Naive thymus-derived CD4-positive, alpha-beta T cell (primary cell): ENCODE data around the gene FSTL5. TPM values are rescaled to one million over a fixed set of nuclear protein-coding genes. Genes with fewer than 3 reads are reported as not detected.

Experiments
- ATAC-seq: fragments of 150-1000 bp; cut with Tn5 transposase; 2 replicates; pipeline ENCODE4 v1.10.0; 2021; ENCODE audit warnings: mild to moderate bottlenecking, moderate library complexity
- CTCF ChIA-PET: fragments of 350-600 bp; sonication (Branson Sonifier 250); formaldehyde crosslinking; loops from one replicate; lab custom pipeline; 2021; ENCODE audit warnings: antibody characterized with exemption; lab: Charles Lee
- POLR2A ChIA-PET: fragments of 350-600 bp; sonication (Branson Sonifier 250); formaldehyde crosslinking; loops from one replicate; lab custom pipeline; 2021; ENCODE audit warnings: antibody characterized with exemption, inconsistent platforms; lab: Charles Lee
- DNase-seq, 9 donors: peaks; one replicate each; pipeline versions ENCODE4 v3.0.0 to v3.0.0-alpha.2; 2020 to 2022; ENCODE audit warnings: mixed read lengths in 1 of 9
- H3K27ac ChIP-seq: one replicate; pipeline ENCODE4 v1.7.0; 2013; ENCODE audit warnings: mild to moderate bottlenecking, low read depth, low read length, moderate library complexity
- H3K27me3 ChIP-seq, 2 donors: one replicate each; pipeline ENCODE4 v1.7.0; 2013; ENCODE audit warnings: low read length in 2 of 2, mild to moderate bottlenecking in 2 of 2, moderate library complexity in 2 of 2; ENCODE audit not compliant: control insufficient read depth in 2 of 2, insufficient read depth in 2 of 2
- H3K36me3 ChIP-seq, 3 experiments: 1 replicate in 2 of 3; 2 replicates in 1 of 3; pipeline ENCODE4 v1.7.0; 2013; ENCODE audit warnings: low read length in 3 of 3, mild to moderate bottlenecking in 3 of 3, moderate library complexity in 1 of 3; ENCODE audit not compliant: insufficient read depth in 3 of 3, control insufficient read depth in 2 of 3
- H3K4me1 ChIP-seq, 2 donors: one replicate each; pipeline ENCODE4 v1.7.0; 2013; ENCODE audit warnings: low read length in 2 of 2, mild to moderate bottlenecking in 2 of 2, moderate library complexity in 1 of 2; ENCODE audit not compliant: control insufficient read depth in 2 of 2, insufficient read depth in 2 of 2
- H3K4me3 ChIP-seq: 2 replicates; pipeline ENCODE4 v1.7.0; 2013; ENCODE audit warnings: mild to moderate bottlenecking, low read length
- H3K9me3 ChIP-seq, 3 experiments: 1 replicate in 2 of 3; 2 replicates in 1 of 3; pipeline ENCODE4 v1.7.0; 2013; ENCODE audit warnings: low read length in 3 of 3; ENCODE audit not compliant: control insufficient read depth in 2 of 3
- H3K27ac Mint-ChIP-seq, 9 donors: one replicate each; pipeline ENCODE4 v1.8.0; 2020 to 2022; ENCODE audit warnings: mixed read lengths in 9 of 9, mild to moderate bottlenecking in 8 of 9, moderate library complexity in 5 of 9, inconsistent platforms in 2 of 9
- H3K27me3 Mint-ChIP-seq, 5 donors: one replicate each; pipeline ENCODE4 v1.8.0; 2021 to 2022; ENCODE audit warnings: mixed read lengths in 5 of 5, mild to moderate bottlenecking in 1 of 5
- H3K36me3 Mint-ChIP-seq, 5 donors: one replicate each; pipeline ENCODE4 v1.8.0; 2020 to 2022; ENCODE audit warnings: mixed read lengths in 5 of 5, mild to moderate bottlenecking in 3 of 5, inconsistent platforms in 1 of 5
- H3K4me1 Mint-ChIP-seq, 7 donors: one replicate each; pipeline ENCODE4 v1.8.0; 2020 to 2022; ENCODE audit warnings: mixed read lengths in 7 of 7, mild to moderate bottlenecking in 3 of 7, inconsistent platforms in 1 of 7
- H3K4me3 Mint-ChIP-seq, 10 donors: one replicate each; pipeline ENCODE4 v1.8.0; 2020 to 2022; ENCODE audit warnings: mild to moderate bottlenecking in 10 of 10, mixed read lengths in 10 of 10, moderate library complexity in 6 of 10, inconsistent platforms in 2 of 10
- H3K9me3 Mint-ChIP-seq, 11 donors: one replicate each; pipeline ENCODE4 v1.8.0; 2020 to 2022; ENCODE audit warnings: mixed read lengths in 11 of 11, mild to moderate bottlenecking in 4 of 11, inconsistent platforms in 1 of 11, moderate library complexity in 1 of 11
- intact Hi-C, 2 donors: fragments of 100-400 bp; cut with micrococcal nuclease; formaldehyde crosslinking; loops; one replicate each; pipeline ENCODE4 v1.15.1; 2023
- polyA plus RNA-seq, 2 donors: library from polyadenylated mRNA; unstranded; fragments of 300-500 nt; fragmentation: Illumina TruSeq; gene quantifications; one replicate each; pipeline ENCODE4 v1.2.3, GENCODE V29; 2021
- total RNA-seq, 6 experiments: library from RNA in 5 of 6; stranded (reverse) in 5 of 6; gene quantifications; 1 replicate in 5 of 6; 2 replicates in 1 of 6; pipeline ENCODE4 v1.2.3 and lab custom pipeline; 2021 to 2026

Gene FSTL5
- total and polyA plus RNA-seq, 7 experiments from 2014 or later, result not detected

DNA sequence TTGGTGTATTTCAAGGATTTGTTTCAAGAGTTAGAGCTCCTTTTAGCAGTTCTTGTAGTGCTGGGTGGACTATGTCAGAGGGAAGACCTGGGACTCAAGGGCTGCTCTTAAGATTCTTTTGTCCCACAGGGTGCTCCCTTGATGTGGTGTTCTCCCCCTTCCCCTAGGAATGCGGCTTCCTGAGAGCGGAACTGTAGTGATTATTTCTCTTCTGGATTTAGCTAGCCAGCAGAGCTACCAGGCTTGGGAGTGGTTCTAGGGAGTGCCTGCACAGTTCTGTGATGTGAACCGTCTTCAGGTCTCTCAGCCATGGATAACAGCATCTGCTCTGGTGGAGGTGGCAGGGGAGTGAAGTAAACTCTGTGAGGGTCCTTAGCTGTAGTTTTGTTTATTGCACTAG, 336.8 kb downstream of the FSTL5 start:
- Histone ChIP-seq H3K4me1 (no peaks in the 10 kb centered on the region), H3K27ac (no peak overlapping the region), H3K36me3 (no peaks in the 10 kb centered on the region), H3K9me3 (no peaks in the 10 kb centered on the region), H3K27me3 (no peaks in the 10 kb centered on the region), H3K4me3 (no peak overlapping the region)
- no peak overlapping the region for H3K27ac Mint-ChIP-seq
- no peak for DNase-seq
- H3K27me3 Mint-ChIP-seq, result no peaks in the 10 kb centered on the region
- ChIA-PET POLR2A (no interaction called here), CTCF (no interaction called here)
- intact Hi-C loops, result no loop called here
- no peaks in the 10 kb centered on the region for H3K36me3 Mint-ChIP-seq
- H3K4me1 Mint-ChIP-seq, result no peaks in the 10 kb centered on the region
- H3K9me3 Mint-ChIP-seq, result peaks cover 0 to 16% (median 5%) of the 10 kb centered on the region in 11 donors
- no peak overlapping the region for H3K4me3 Mint-ChIP-seq
- ATAC-seq, result no peak

DNA sequence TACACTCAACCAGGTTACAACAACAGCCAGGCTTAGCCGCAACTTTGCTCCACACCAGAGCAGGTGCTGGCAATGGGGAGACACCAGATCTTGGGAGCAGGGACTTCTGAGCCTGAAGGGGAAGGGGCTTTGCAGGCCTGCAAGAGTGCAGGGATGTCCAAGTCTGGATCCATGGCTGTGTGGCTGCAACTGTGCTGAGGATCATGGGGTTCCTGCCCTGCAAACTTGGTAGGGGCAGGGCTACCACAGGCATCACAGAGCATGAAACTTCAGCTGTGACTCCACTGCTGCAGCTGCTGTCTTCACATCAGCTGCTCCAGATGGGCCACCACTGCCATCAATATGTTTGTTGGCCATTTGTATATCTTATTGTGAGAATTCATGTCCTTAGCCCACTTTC, 340.4 kb downstream of the FSTL5 start:
- H3K27ac ChIP-seq, result no peak overlapping the region
- no peaks in the 10 kb centered on the region for H3K9me3 ChIP-seq
- Mint-ChIP-seq H3K27me3 (no peaks in the 10 kb centered on the region), H3K36me3 (no peaks in the 10 kb centered on the region), H3K27ac (no peak overlapping the region), H3K9me3 (peaks cover 0 to 16% (median 9%) of the 10 kb centered on the region in 11 donors), H3K4me1 (no peaks in the 10 kb centered on the region), H3K4me3 (no peak overlapping the region)
- H3K4me3 ChIP-seq, result no peak overlapping the region
- CTCF ChIA-PET, result no interaction called here
- no peaks in the 10 kb centered on the region for H3K4me1 ChIP-seq
- DNase-seq (no peak), ATAC-seq (no peak)
- intact Hi-C loops, result no loop called here
- no peaks in the 10 kb centered on the region for H3K27me3 ChIP-seq
- H3K36me3 ChIP-seq, result no peaks in the 10 kb centered on the region
- POLR2A ChIA-PET, result no interaction called here

DNA sequence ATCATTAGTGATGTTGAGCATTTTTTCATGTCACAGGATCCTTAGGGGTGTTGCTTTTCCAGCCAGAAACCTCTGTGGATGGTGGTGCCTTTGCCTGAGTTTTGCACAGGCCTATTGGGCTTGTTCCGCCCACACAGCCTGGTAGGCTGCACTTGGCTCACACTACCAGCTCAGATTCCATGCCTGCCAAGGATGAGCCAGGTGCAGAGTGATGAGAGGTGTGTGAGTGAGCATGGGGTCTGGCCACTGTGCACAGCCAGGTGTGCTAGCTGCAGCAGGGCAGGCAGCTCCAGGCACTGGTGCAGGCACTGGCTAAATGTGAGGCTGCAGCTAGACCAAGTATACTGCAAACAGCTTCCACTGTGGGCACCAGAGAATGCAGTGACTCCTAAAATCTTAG, 341.6 kb downstream of the FSTL5 start:
- no peaks in the 10 kb centered on the region for H3K27me3 Mint-ChIP-seq
- Histone ChIP-seq H3K27me3 (no peaks in the 10 kb centered on the region), H3K4me3 (no peak overlapping the region), H3K27ac (no peak overlapping the region), H3K36me3 (no peaks in the 10 kb centered on the region), H3K9me3 (no peaks in the 10 kb centered on the region), H3K4me1 (no peaks in the 10 kb centered on the region)
- no peak for ATAC-seq
- ChIA-PET CTCF (no interaction called here), POLR2A (no interaction called here)
- intact Hi-C loops, result no loop called here
- H3K36me3 Mint-ChIP-seq, result no peaks in the 10 kb centered on the region
- no peak overlapping the region for H3K4me3 Mint-ChIP-seq
- peaks cover 0 to 12% (median 6%) of the 10 kb centered on the region in 11 donors for H3K9me3 Mint-ChIP-seq
- no peak overlapping the region for H3K27ac Mint-ChIP-seq
- DNase-seq, result no peak
- H3K4me1 Mint-ChIP-seq, result no peaks in the 10 kb centered on the region

DNA sequence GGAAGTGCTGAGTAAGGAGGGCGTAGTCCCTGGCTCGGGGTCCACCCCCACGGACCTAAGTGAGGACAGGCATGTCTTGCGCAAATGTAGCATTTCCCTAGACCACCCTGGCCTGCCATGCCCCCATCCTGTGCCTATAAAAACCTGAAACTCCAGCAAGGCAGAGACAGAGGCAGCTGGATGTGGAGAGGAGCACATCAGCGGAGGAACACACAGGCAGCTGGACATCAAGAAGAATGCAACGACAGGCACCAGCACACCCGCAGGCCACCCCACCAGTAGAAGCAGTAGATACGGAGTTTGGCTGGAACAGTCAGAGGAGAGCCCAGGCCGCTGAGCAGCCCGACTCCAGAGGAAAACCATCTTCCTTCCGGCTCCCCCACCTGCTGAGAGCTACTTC, 345.9 kb downstream of the FSTL5 start:
- Mint-ChIP-seq H3K27me3 (no peaks in the 10 kb centered on the region), H3K4me1 (peaks cover 0 to 3% (median 0%) of the 10 kb centered on the region in 7 donors), H3K27ac (no peak overlapping the region), H3K36me3 (no peaks in the 10 kb centered on the region), H3K9me3 (peaks cover 0 to 16% (median 3%) of the 10 kb centered on the region in 11 donors), H3K4me3 (no peak overlapping the region)
- no peak for DNase-seq
- H3K9me3 ChIP-seq, result no peaks in the 10 kb centered on the region
- ChIA-PET POLR2A (no interaction called here), CTCF (no interaction called here)
- H3K4me1 ChIP-seq, result no peaks in the 10 kb centered on the region
- ATAC-seq, result no peak
- no peaks in the 10 kb centered on the region for H3K27me3 ChIP-seq
- no peaks in the 10 kb centered on the region for H3K36me3 ChIP-seq
- intact Hi-C loops, result no loop called here
- no peak overlapping the region for H3K27ac ChIP-seq
- no peak overlapping the region for H3K4me3 ChIP-seq

DNA sequence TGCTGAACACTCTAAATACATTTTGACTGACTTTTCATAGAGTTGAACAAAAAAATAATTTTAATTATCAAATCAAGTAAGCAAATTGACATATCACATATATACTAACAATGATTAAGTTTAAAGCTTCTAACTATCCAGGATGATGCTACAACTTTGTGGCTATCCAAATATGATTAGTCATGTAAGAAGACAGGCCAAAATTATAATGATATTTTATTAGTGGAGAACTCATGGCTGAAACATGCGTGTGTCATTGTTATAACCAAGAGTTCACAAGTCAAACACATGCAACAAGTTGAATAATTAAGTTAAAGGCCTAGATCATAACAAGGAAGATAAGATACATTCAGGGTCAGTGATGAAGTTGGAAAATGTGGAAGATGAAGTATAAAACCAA, 346.8 kb downstream of the FSTL5 start:
- Histone ChIP-seq H3K27ac (no peak overlapping the region), H3K4me3 (no peak overlapping the region), H3K4me1 (no peaks in the 10 kb centered on the region), H3K36me3 (no peaks in the 10 kb centered on the region), H3K9me3 (no peaks in the 10 kb centered on the region), H3K27me3 (no peaks in the 10 kb centered on the region)
- ATAC-seq (no peak), DNase-seq (no peak)
- Mint-ChIP-seq H3K4me1 (peaks cover 0 to 3% (median 0%) of the 10 kb centered on the region in 7 donors), H3K36me3 (no peaks in the 10 kb centered on the region), H3K9me3 (peaks cover 0 to 16% (median 3%) of the 10 kb centered on the region in 11 donors), H3K27me3 (no peaks in the 10 kb centered on the region), H3K27ac (no peak overlapping the region), H3K4me3 (no peak overlapping the region)
- POLR2A ChIA-PET, result no interaction called here
- intact Hi-C loops, result no loop called here
- CTCF ChIA-PET, result no interaction called here

DNA sequence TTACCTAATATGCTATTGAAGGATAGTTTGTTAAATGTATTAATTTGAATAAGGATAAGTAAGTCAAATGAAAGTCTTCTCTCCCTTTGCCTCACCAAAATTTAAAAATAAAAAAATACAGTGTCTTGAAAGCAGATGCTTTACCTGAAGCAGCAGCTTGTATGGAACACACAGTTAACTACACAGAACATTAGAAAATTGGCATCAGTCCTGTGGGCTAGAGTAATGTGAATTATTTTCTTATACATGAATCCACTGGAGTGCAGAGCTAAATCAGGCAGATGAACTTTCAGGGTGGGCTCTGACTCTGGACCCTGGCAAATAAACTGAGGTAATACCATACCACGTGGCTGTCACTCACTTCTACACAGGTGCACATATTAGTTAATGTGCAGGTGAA, 348.0 kb downstream of the FSTL5 start:
- Histone ChIP-seq H3K36me3 (no peaks in the 10 kb centered on the region), H3K9me3 (no peaks in the 10 kb centered on the region), H3K27ac (no peak overlapping the region), H3K4me1 (no peaks in the 10 kb centered on the region), H3K4me3 (no peak overlapping the region), H3K27me3 (no peaks in the 10 kb centered on the region)
- Mint-ChIP-seq H3K36me3 (no peaks in the 10 kb centered on the region), H3K27me3 (no peaks in the 10 kb centered on the region), H3K9me3 (peaks cover 0 to 16% (median 3%) of the 10 kb centered on the region in 11 donors), H3K27ac (no peak overlapping the region), H3K4me1 (peaks cover 0 to 3% (median 0%) of the 10 kb centered on the region in 7 donors), H3K4me3 (no peak overlapping the region)
- DNase-seq, result no peak
- ATAC-seq, result no peak
- POLR2A ChIA-PET, result no interaction called here
- CTCF ChIA-PET, result no interaction called here
- intact Hi-C loops, result no loop called here

DNA sequence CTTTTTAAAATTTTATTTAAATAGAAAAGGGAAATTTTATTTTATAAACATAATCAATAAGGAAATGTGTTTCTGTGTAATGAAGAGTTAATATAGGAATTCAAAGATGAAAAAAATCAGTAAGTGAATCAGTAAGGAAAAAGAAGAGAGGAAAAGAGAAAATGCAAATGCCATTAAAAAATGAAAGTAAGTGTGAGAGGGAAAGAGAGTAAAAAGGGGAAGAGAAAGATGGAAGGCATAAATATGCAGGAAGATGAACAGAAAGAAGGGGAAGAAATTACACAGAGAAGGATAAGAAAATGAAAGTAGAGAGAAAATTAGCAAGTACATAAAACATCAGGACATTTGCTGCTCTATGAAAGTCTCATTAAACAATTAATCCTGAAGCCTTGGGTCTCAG, 349.9 kb downstream of the FSTL5 start:
- Mint-ChIP-seq H3K27ac (no peak overlapping the region), H3K4me1 (peaks cover 0 to 3% (median 0%) of the 10 kb centered on the region in 7 donors), H3K27me3 (no peaks in the 10 kb centered on the region), H3K9me3 (peaks cover 0 to 17% (median 3%) of the 10 kb centered on the region in 11 donors), H3K4me3 (no peak overlapping the region), H3K36me3 (no peaks in the 10 kb centered on the region)
- intact Hi-C loops, result no loop called here
- H3K27ac ChIP-seq, result no peak overlapping the region
- ATAC-seq (no peak), DNase-seq (no peak)
- H3K4me3 ChIP-seq, result no peak overlapping the region
- no peaks in the 10 kb centered on the region for H3K36me3 ChIP-seq
- no peaks in the 10 kb centered on the region for H3K9me3 ChIP-seq
- POLR2A ChIA-PET, result no interaction called here
- H3K27me3 ChIP-seq, result no peaks in the 10 kb centered on the region
- CTCF ChIA-PET, result no interaction called here
- no peaks in the 10 kb centered on the region for H3K4me1 ChIP-seq
